Renal cortical epithelial cell (primary cell): ENCODE data around the gene SOBP. TPM values are rescaled to one million over a fixed set of nuclear protein-coding genes. Genes with fewer than 3 reads are reported as not detected.
"Not testable (repeated sequence)": the region's sequence is repeated elsewhere in the genome, so short reads cannot be mapped to it uniquely, and the experiment has no call there.

ENCODE experiments used
- DNase-seq: peaks from one replicate; pipeline ENCODE4 v3.0.0-alpha.2; 2011; ENCODE audit warnings: low read depth
- total RNA-seq: library from RNA; depleted of rRNA; stranded (reverse); fragments of >200 nt; gene quantifications from 2 replicates; pipeline ENCODE4 v1.2.3, GENCODE V29; 2014

The SOBP gene
- total RNA-seq, 1 donor from 2014 or later = 0.70 TPM

GRCh38 chr6:107553121-107553520 is 63.2 kb downstream of the SOBP start:
- DNase-seq = not testable (repeated sequence)

- DNase-seq = no peak
These were observed 64.4 kb downstream of the SOBP start for GRCh38 chr6:107554326-107554725.

GRCh38 chr6:107554918-107555317 is 65.0 kb downstream of the SOBP start:
- no peak for DNase-seq

- no peak for DNase-seq
These were observed 65.5 kb downstream of the SOBP start for GRCh38 chr6:107555449-107555848.

GRCh38 chr6:107556082-107556481 is 66.2 kb downstream of the SOBP start:
- DNase-seq = no peak

- DNase-seq = no peak
These were observed 67.8 kb downstream of the SOBP start for GRCh38 chr6:107557698-107558097.

- DNase-seq = no peak
These were observed 70.7 kb downstream of the SOBP start for GRCh38 chr6:107560657-107561056.

GRCh38 chr6:107561306-107561705 is 71.4 kb downstream of the SOBP start:
- DNase-seq = no peak

GRCh38 chr6:107563694-107564588 is 74.0 kb downstream of the SOBP start:
- peak; percentile 45 for DNase-seq

DNA sequence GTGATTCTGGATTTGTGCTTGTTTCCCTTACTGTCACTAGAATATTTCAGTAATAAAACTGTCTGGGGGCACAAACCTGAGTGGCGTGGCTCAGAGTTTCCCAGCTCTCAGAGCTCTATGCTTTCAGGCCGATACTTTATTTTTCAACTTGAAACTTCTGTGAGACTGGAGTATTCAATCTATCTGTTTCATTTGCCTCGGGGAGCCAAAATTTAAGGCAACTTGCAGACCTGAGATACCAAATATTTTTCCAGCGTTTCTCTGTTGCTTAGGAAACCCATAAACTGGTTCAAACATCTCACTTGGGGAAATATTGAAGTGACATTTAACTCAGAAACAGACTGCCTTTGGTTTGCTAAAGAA is 74.7 kb downstream of the SOBP start:
- peak; percentile 19 for DNase-seq

DNA sequence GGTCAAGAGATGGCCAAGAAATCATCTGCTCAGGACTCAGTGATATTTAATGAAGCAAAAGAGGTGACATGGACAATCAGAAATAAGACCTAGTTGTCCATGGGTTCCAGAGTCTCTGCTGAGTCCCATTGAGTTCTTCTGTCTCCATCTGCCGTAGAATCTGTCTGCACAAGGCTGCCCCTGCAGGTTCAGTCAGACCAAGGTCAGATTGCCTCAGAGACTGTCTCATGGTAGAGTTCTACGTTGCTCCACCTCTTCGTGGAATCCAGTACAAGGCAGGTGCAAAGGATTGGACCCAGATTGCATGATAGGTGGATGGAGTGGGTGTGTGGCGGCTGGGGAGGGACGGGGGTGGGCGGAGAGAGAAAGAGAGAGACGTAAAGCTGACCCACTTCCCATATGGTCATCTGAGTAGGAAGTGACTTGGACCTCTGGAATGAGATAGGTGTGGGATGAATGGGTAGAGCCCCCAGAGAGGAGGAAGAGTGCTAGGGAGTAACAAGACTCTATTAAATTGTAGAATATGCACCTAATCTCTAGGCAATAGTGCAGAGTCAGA is 75.3 kb downstream of the SOBP start:
- DNase-seq = no peak

GRCh38 chr6:107567643-107568042 is 77.7 kb downstream of the SOBP start:
- DNase-seq = no peak

DNA sequence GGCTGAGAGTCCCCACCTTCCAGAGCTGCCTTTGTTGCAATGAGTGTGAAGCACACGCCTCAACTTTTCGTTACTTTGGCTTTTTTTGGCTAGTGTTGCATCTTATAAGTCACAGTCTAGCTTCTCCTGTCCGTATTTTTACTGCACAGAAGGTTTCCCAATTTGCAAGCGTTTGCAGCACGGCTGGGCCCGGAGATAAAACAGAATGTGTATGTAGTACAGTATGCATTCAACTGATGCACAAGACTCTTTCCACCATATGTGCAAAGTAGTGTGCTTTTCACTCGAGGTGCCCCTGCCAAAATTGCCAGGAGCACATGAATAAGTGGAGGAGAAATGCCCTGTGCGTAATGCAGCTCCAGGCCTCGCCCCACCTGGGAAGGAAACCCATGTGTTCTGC is 79.6 kb downstream of the SOBP start:
- DNase-seq = no peak

GRCh38 chr6:107571354-107571753 is 81.4 kb downstream of the SOBP start:
- no peak for DNase-seq

GRCh38 chr6:107572886-107573285 is 83.0 kb downstream of the SOBP start:
- no peak for DNase-seq

DNA sequence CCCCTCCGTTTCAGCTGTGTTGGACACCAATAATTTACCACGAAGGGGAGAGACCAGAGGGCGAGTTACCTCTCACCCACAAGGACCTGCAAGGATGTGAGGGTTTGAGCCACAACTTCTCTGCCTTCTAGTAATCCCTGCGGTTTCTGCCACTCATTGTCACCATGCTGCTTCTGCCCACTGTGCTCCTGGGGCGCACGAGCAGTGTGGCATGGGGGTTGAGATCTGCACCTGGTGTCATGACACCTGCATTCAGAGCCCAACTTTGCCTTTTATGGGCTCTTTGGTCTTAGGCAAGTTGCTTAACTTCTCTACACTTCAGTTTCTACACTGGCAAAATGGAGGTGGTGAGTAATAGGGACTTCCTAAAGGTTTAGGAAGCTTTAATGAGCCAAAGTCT is 84.9 kb downstream of the SOBP start:
- DNase-seq = peak; percentile 7

DNA sequence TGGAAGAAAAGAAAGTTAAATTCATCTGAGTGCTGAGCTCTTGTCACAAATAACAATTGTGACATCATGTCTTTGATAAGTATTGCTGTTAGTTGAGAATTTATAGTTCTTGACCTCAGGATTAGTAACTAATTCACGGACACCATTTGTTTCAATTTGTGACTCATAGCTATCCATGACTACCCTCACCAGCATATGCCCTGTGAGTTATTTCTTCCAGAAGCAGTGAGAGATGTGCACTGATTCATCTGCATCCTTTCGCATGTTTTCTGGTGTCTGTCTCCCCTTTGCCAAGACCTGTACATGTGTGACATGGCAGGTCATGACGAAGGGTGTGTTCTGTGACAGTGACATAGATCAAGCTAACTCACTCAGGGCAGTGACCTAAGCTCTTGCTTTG is 86.9 kb downstream of the SOBP start:
- DNase-seq = peak; percentile 99

- no peak for DNase-seq
These were observed 88.9 kb downstream of the SOBP start for GRCh38 chr6:107578642-107579341.

DNA sequence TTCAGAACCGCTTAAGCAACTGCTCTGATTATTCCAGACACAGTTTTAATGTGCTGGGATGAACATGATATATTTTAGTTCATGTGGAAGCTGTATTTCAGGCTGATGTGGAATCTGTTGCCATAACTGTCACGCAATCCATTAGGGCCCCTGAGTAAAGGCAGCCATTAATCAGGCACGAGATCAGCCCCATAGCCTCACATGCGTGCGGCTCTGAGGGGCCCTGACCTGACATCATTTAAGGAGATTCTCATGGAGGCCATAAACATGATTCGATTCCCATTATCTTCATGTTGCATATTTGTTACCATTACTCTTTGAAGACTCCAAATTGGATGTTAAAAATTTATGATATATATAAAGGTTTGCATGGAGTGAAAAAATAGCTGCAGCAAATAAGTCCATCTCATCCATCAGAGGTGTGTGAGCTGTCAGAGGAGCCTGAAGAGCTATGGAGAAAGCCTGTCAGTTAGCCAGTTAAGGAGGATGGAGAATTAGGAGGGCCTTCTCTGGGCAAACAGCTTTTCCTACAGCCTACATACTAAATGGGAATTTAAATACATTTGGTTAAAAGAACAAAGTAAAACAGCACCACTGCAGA is 89.6 kb downstream of the SOBP start:
- DNase-seq = no peak

DNA sequence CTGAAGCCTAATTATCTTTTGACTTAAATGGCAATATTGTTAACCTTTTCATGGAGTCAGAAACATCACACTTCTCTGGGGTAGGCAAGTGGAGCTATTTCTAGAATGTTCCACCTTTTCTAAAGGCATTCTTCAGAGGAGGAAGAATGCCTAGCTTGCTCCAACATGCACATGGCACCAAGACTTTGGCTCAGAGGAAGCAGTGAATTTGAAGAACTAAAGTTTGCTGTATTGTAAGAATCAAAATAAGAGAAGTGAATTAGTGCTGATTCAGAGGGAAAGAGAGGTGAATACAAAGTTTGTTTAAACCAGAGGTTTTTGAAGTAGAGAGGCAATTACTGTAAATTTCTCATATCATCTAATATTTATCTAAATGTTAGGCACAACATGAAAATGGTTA is 92.2 kb downstream of the SOBP start:
- no peak for DNase-seq

DNA sequence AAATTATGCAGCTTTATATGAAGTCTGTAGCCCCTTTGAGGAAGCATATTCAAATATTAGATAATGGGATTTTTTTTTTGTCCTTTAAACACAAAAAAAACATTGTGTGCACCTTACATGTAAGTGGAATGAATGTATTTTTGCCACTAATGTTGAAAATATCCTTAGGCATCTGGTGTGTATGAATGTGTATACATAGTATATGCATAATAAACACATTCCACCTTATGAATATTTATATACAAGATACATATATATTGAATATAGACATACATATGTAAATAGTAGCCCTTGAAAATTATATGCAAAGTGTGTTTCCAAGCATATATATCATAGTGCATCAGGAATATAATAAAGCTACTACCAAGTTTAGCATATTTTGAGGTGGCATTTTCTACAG is 94.8 kb downstream of the SOBP start:
- DNase-seq = no peak

- DNase-seq = no peak
These were observed 96.0 kb downstream of the SOBP start for GRCh38 chr6:107585815-107586435.
